H1 (cell line): ENCODE measurements around the gene PEX14. TPM values are rescaled to one million over a fixed set of nuclear protein-coding genes. Genes with fewer than 3 reads are reported as not detected.

Source experiments
- CTCF ChIA-PET: fragments of 300-600 bp; sonication (Branson Sonifier 250); formaldehyde crosslinking; loops from one replicate; lab custom pipeline; 2021; ENCODE audit not compliant: partially characterized antibody; lab: Charles Lee
- POLR2A ChIA-PET: fragments of 300-600 bp; sonication (Branson Sonifier 250); formaldehyde crosslinking; loops from one replicate; lab custom pipeline; 2021; ENCODE audit warnings: inconsistent platforms; ENCODE audit not compliant: partially characterized antibody; lab: Charles Lee
- DNase-seq, 2 experiments: peaks; one replicate each; pipeline versions ENCODE4 v3.0.0 to v3.0.0-alpha.2; 2010 to 2022; ENCODE audit warnings: low spot score in 2 of 2, low read depth in 1 of 2, mixed read lengths in 1 of 2
- FAIRE-seq: peaks from 2 replicates; lab custom pipeline; 2011; peaks lifted over from hg19 to GRCh38; lab: Jason Lieb, UNC
- H2AFZ ChIP-seq: 2 replicates; pipeline ENCODE4 v1.8.1; 2012; ENCODE audit warnings: low read length, inconsistent platforms
- H2AK5ac ChIP-seq: 2 replicates; pipeline ENCODE4 v1.6.1; 2013; ENCODE audit warnings: low read depth, low read length
- H2BK120ac ChIP-seq: replicated peaks from 2 replicates; pipeline ENCODE3; 2013; ENCODE audit warnings: low read depth, low read length, inconsistent platforms
- H2BK12ac ChIP-seq: 2 replicates; pipeline ENCODE4 v1.6.1; 2013; ENCODE audit warnings: low read depth, low read length
- H2BK15ac ChIP-seq: 2 replicates; pipeline ENCODE4 v1.6.1; 2013; ENCODE audit warnings: low read length
- H2BK20ac ChIP-seq: 2 replicates; pipeline ENCODE4 v1.6.1; 2013; ENCODE audit warnings: low read length
- H2BK5ac ChIP-seq: 2 replicates; pipeline ENCODE4 v1.6.1; 2013; ENCODE audit warnings: low read depth, low read length
- H3K14ac ChIP-seq: 2 replicates; pipeline ENCODE4 v1.6.1; 2013; ENCODE audit warnings: inconsistent platforms; ENCODE audit not compliant: insufficient read length
- H3K18ac ChIP-seq: 2 replicates; pipeline ENCODE4 v1.6.1; 2013; ENCODE audit warnings: low read length; ENCODE audit errors: extremely low read depth
- H3K23ac ChIP-seq: 2 replicates; pipeline ENCODE4 v1.6.1; 2013; ENCODE audit warnings: inconsistent platforms; ENCODE audit not compliant: insufficient read length
- H3K23me2 ChIP-seq: 2 replicates; pipeline ENCODE4 v1.6.1; 2013; ENCODE audit warnings: low read depth, low read length
- H3K27ac ChIP-seq: 2 replicates; pipeline ENCODE4 v1.6.1; 2011; ENCODE audit warnings: low read depth, low read length, inconsistent platforms
- H3K27me3 ChIP-seq, 4 experiments: replicated peaks in 1 of 4; 1 replicate in 1 of 4; 2 replicates in 3 of 4; pipeline versions ENCODE4 v1.6.1 to v1.8.1; 2011 to 2013; ENCODE audit warnings: low read length in 3 of 4, mild to moderate bottlenecking in 3 of 4, inconsistent platforms in 2 of 4, mixed read lengths in 2 of 4, moderate library complexity in 1 of 4; ENCODE audit not compliant: control insufficient read depth in 3 of 4, insufficient read depth in 3 of 4; ENCODE audit errors: extremely low read depth in 1 of 4
- H3K36me3 ChIP-seq, 4 experiments: 2 replicates each; pipeline versions ENCODE4 v1.6.1 to v1.8.1; 2011 to 2013; ENCODE audit warnings: mild to moderate bottlenecking in 4 of 4, low read length in 3 of 4, moderate library complexity in 2 of 4, control low read depth in 1 of 4, inconsistent platforms in 1 of 4; ENCODE audit not compliant: insufficient read depth in 4 of 4, control insufficient read depth in 2 of 4
- H3K4ac ChIP-seq: replicated peaks from 2 replicates; pipeline ENCODE3; 2013; ENCODE audit warnings: low read length, low read depth, mixed read lengths, inconsistent platforms; ENCODE audit not compliant: insufficient read length
- H3K4me1 ChIP-seq, 4 experiments: replicated peaks in 1 of 4; 1 replicate in 1 of 4; 2 replicates in 3 of 4; pipeline versions ENCODE4 v1.6.1 to v1.8.1; 2011 to 2013; ENCODE audit warnings: low read length in 3 of 4, inconsistent platforms in 2 of 4, mixed read lengths in 1 of 4; ENCODE audit not compliant: insufficient read depth in 4 of 4, control insufficient read depth in 3 of 4
- H3K4me2 ChIP-seq, 2 experiments: 2 replicates each; pipeline versions ENCODE4 v1.6.1 to v1.8.1; 2011 to 2013; ENCODE audit warnings: low read depth in 2 of 2, low read length in 2 of 2, control low read depth in 1 of 2, inconsistent platforms in 1 of 2, mild to moderate bottlenecking in 1 of 2; ENCODE audit not compliant: insufficient read depth in 1 of 2
- H3K4me3 ChIP-seq, 4 experiments: fragments of 200-600, 300-600 bp in 1 of 4; sonication (generic), shearing (Covaris generic), sonication (Bioruptor Twin) in 1 of 4; 2 replicates each; pipeline versions ENCODE4 v1.5.1 to v1.8.1; 2011 to 2016; ENCODE audit warnings: low read length in 4 of 4, low read depth in 3 of 4, control low read depth in 2 of 4, inconsistent platforms in 2 of 4, mild to moderate bottlenecking in 2 of 4, mixed read lengths in 1 of 4, moderate library complexity in 1 of 4; ENCODE audit not compliant: insufficient read depth in 2 of 4; ENCODE audit errors: extremely low read depth in 1 of 4
- H3K56ac ChIP-seq: replicated peaks from 2 replicates; pipeline ENCODE3; 2013; ENCODE audit warnings: low read depth, mild to moderate bottlenecking, mixed read lengths, low read length, inconsistent platforms; ENCODE audit not compliant: insufficient read length
- H3K79me1 ChIP-seq: 2 replicates; pipeline ENCODE4 v1.6.1; 2013; ENCODE audit warnings: low read depth, low read length, control low read depth
- H3K79me2 ChIP-seq, 2 experiments: 2 replicates each; pipeline versions ENCODE4 v1.6.1 to v1.8.1; 2012 to 2013; ENCODE audit warnings: low read length in 2 of 2, mild to moderate bottlenecking in 2 of 2, inconsistent platforms in 1 of 2; ENCODE audit not compliant: insufficient read depth in 2 of 2, control insufficient read depth in 1 of 2
- H3K9ac ChIP-seq, 4 experiments: replicated peaks in 1 of 4; 1 replicate in 1 of 4; 2 replicates in 3 of 4; pipeline versions ENCODE4 v1.6.1 to v1.8.1; 2011 to 2013; ENCODE audit warnings: low read depth in 3 of 4, low read length in 3 of 4, control low read depth in 2 of 4, mild to moderate bottlenecking in 2 of 4, moderate library complexity in 2 of 4, inconsistent platforms in 1 of 4; ENCODE audit errors: extremely low read depth in 1 of 4
- H3K9me3 ChIP-seq, 2 experiments: 2 replicates each; pipeline versions ENCODE4 v1.6.1 to v1.8.1; 2012 to 2013; ENCODE audit warnings: mild to moderate bottlenecking in 2 of 2, moderate library complexity in 2 of 2, control low read depth in 1 of 2, inconsistent platforms in 1 of 2, low read depth in 1 of 2, low read length in 1 of 2, mixed read lengths in 1 of 2; ENCODE audit not compliant: insufficient read depth in 2 of 2
- H4K20me1 ChIP-seq, 2 experiments: replicated peaks in 1 of 2; 2 replicates each; pipeline versions ENCODE3 to v1.8.1; 2011 to 2013; ENCODE audit warnings: inconsistent platforms in 2 of 2, low read length in 2 of 2, mild to moderate bottlenecking in 1 of 2; ENCODE audit not compliant: insufficient read depth in 2 of 2, control insufficient read depth in 1 of 2
- H4K5ac ChIP-seq: 2 replicates; pipeline ENCODE4 v1.6.1; 2013; ENCODE audit warnings: low read length, low read depth, mixed read lengths, inconsistent platforms; ENCODE audit not compliant: insufficient read length
- H4K8ac ChIP-seq: 2 replicates; pipeline ENCODE4 v1.8.0; 2013; ENCODE audit warnings: mild to moderate bottlenecking, moderate library complexity, low read length, inconsistent platforms; ENCODE audit not compliant: insufficient read depth; ENCODE audit errors: extremely low read depth
- H4K91ac ChIP-seq: replicated peaks from 2 replicates; pipeline ENCODE3; 2013; ENCODE audit warnings: low read length, mixed read lengths, inconsistent platforms; ENCODE audit not compliant: insufficient read length
- CEBPB ChIP-seq: IDR thresholded peaks from 2 replicates; pipeline ENCODE4 v1.6.1; 2012; ENCODE audit warnings: low read depth, low read length
- CTBP2 ChIP-seq: IDR thresholded peaks from 2 replicates; pipeline ENCODE4 v1.7.0; 2011; ENCODE audit warnings: borderline replicate concordance, mild to moderate bottlenecking, moderate library complexity, mixed read lengths, low read length; ENCODE audit not compliant: insufficient read depth, insufficient read length
- GTF2F1 ChIP-seq: IDR thresholded peaks from 2 replicates; pipeline ENCODE4 v1.6.1; 2012; ENCODE audit warnings: low read depth, low read length, improper control_type of control experiment, borderline replicate concordance
- HDAC2 ChIP-seq, 2 experiments: fragments of 300-600 bp in 1 of 2; sonication (generic) in 1 of 2; IDR thresholded peaks; 2 replicates each; pipeline ENCODE4 v1.6.1; 2011 to 2012; ENCODE audit warnings: low read depth in 2 of 2, low read length in 2 of 2, mild to moderate bottlenecking in 2 of 2, moderate library complexity in 2 of 2, borderline replicate concordance in 1 of 2, inconsistent platforms in 1 of 2
- KDM1A ChIP-seq: fragments of 200-600, 300-600 bp; sonication (generic); IDR thresholded peaks from 2 replicates; pipeline ENCODE4 v1.7.1; 2016; ENCODE audit warnings: mild to moderate bottlenecking, low read length, borderline replicate concordance
- POU5F1 ChIP-seq: IDR thresholded peaks from 2 replicates; pipeline ENCODE4 v1.6.1; 2011; ENCODE audit warnings: low read depth, mild to moderate bottlenecking, low read length, moderate library complexity
- RAD21 ChIP-seq, 2 experiments: IDR thresholded peaks in 1 of 2; conservative IDR thresholded peaks in 1 of 2; 2 replicates each; pipeline ENCODE4 v1.6.1; 2011; ENCODE audit warnings: low read depth in 2 of 2, low read length in 2 of 2, improper control_type of control experiment in 1 of 2, inconsistent platforms in 1 of 2, mild to moderate bottlenecking in 1 of 2, moderate library complexity in 1 of 2
- RBBP5 ChIP-seq: IDR thresholded peaks from 2 replicates; pipeline ENCODE4 v1.7.1; 2012; ENCODE audit warnings: low read depth, mild to moderate bottlenecking, inconsistent platforms, low read length, moderate library complexity, borderline replicate concordance
- SP1 ChIP-seq: IDR thresholded peaks from 2 replicates; pipeline ENCODE4 v1.6.1; 2011; ENCODE audit warnings: low read depth, low read length
- SRF ChIP-seq: IDR thresholded peaks from 2 replicates; pipeline ENCODE4 v1.6.1; 2011; ENCODE audit warnings: mild to moderate bottlenecking, low read depth, low read length, moderate library complexity
- YY1 ChIP-seq: IDR thresholded peaks from 2 replicates; pipeline ENCODE4 v1.6.1; 2011; ENCODE audit warnings: low read depth, mild to moderate bottlenecking, low read length
- WGBS, 2 experiments: shearing (Covaris generic) in 1 of 2; methylation state at CpG; one replicate each; pipeline versions ENCODE4 v1.1.6 to v1.1.7; 2013 to 2015; ENCODE audit warnings: low lambda C conversion rate in 2 of 2, mixed read lengths in 2 of 2, inconsistent platforms in 1 of 2, low coverage in 1 of 2, missing lambda C conversion rate in 1 of 2; ENCODE audit not compliant: insufficient replicate concordance in 2 of 2, insufficient coverage in 1 of 2, insufficient read length in 1 of 2; ENCODE audit errors: extremely low coverage in 1 of 2, missing lambda C conversion rate in 1 of 2; 5-methylcytosine and 5-hydroxymethylcytosine counted together
- polyA plus RNA-seq, 7 experiments: library from polyadenylated mRNA; depleted of rRNA in 3 of 7; stranded (reverse) in 5 of 7; unstranded in 2 of 7; fragments of >200 nt in 5 of 7; fragments of 200-250 nt in 2 of 7; gene quantifications; 1 replicate in 5 of 7; 2 replicates in 1 of 7; 4 replicates in 1 of 7; pipeline versions ENCODE4 v1.2.1 to v1.2.3, GENCODE V29; 2011 to 2013; ENCODE audit warnings: missing spikeins in 2 of 7, mixed read lengths in 2 of 7
- total RNA-seq: library from RNA; stranded (reverse); fragmentation: NEBNext Ultra II Directional; extraction: Animal tissue kit (Norgen Biotek cat#: 25700); gene quantifications from 2 replicates; pipeline ENCODE4 v1.2.1, GENCODE V29; 2021

Gene PEX14
- total and polyA plus RNA-seq, 2 of the 8 experiments (the other 6 are each of a cell fraction or from before 2014, with no cell fraction given), result 13.0 to 19.8 TPM

DNA sequence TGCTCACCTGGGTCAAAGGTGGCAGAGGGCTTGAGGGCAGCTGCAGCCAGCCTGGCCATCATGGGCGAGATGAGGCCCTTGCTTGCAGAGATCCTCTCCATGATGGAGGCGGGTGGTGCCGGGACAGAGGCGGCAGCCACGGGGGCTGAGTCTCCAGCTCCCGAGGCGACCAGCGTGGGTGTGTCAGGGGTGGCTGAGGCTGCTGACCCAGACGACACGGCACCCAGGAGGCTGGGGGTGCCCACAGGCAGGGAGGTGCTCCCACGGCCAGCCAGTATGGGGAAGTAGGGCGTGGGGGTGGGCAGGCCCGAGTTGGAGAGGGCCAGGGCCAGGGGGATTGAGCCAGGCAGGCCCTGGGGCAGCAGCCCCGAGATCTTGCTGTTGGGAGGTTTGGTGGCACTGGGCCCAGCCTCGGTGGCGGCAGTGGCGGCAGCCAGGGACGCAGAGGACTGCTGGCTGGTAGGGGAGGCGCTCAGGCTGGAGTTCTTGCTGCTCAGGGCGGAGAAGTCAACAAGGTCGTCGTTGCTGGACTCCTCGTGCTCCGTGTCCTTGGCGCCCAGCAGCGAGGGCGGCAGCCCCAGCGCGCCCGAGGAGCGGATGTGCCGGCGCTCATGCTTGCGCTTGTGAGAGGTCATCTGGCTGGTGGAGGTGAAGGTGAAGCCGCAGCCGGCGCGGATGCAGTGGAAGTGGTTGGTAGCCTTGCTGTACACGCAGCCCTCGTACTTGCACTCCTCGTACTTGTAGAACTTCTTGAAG is 178.8 kb downstream of the PEX14 start:
- H4K91ac ChIP-seq, result no peak overlapping the region
- no peak overlapping the region for H2BK120ac ChIP-seq
- no peak overlapping the region for H4K5ac ChIP-seq
- H2BK5ac ChIP-seq, result no peak overlapping the region
- ChIA-PET CTCF (interaction anchor here (1.2 to 1.3 kb wide), 2 partner anchors 14 to 146 kb away, joined by 3 to 5 read pairs; no protein-coding TSS in a partner anchor), POLR2A (interaction anchor here (0.6 kb wide), 1 partner anchor 73 kb away, joined by 3 read pairs; no protein-coding TSS in a partner anchor)
- no peak overlapping the region for H2AFZ ChIP-seq
- no peak overlapping the region for H3K9ac ChIP-seq
- DNase-seq (no peak), FAIRE-seq (no peak)
- H3K14ac ChIP-seq, result no peak overlapping the region
- no peaks in the 10 kb centered on the region for H3K79me1 ChIP-seq
- H3K4ac ChIP-seq, result no peak overlapping the region
- H2AK5ac ChIP-seq, result no peak overlapping the region
- no peak overlapping the region for H2BK12ac ChIP-seq
- peaks cover 0 to 5% (median 0%) of the 10 kb centered on the region in 4 experiments; a peak in 2 of 8 replicates for H3K36me3 ChIP-seq
- no peak overlapping the region for H3K23ac ChIP-seq
- no peaks in the 10 kb centered on the region; the same call in 1 of the 2 replicates for H3K23me2 ChIP-seq
- peaks cover 0 to 18% (median 15%) of the 10 kb centered on the region in 4 experiments; a peak in 3 of 7 replicates for H3K27me3 ChIP-seq
- H3K18ac ChIP-seq, result no peak overlapping the region
- H3K79me2 ChIP-seq, result no peaks in the 10 kb centered on the region
- no peak overlapping the region for H3K27ac ChIP-seq
- WGBS, 2 experiments, result 97% methylated on average over 35 of the region's 41 CpGs; no CpG with 5 or more reads in 1 of the 2 experiments
- H3K4me2 ChIP-seq, result no peak overlapping the region
- H2BK15ac ChIP-seq, result no peak overlapping the region
- no peak overlapping the region for H2BK20ac ChIP-seq
- H3K4me1 ChIP-seq, result peaks cover 0 to 18% (median 11%) of the 10 kb centered on the region in 4 experiments; a peak in 6 of 7 replicates
- no peaks in the 10 kb centered on the region for H3K9me3 ChIP-seq
- peaks cover 0 to 6% of the 10 kb centered on the region in 2 experiments for H4K20me1 ChIP-seq
- H3K56ac ChIP-seq, result no peak overlapping the region
- H4K8ac ChIP-seq, result peak overlapping the region; percentile 66; the same call in 1 of the 2 replicates
- no peak overlapping the region for H3K4me3 ChIP-seq
- TF ChIP-seq POU5F1, result no peak
- no peak for TF ChIP-seq YY1
- no peak for TF ChIP-seq CTBP2
- no peak for TF ChIP-seq CEBPB
- no peak for TF ChIP-seq RAD21 (IDR thresholded peaks at IDR 0.05 in 1 of 2, conservative IDR thresholded peaks at IDR 0.05 in 1 of 2; ENCODE audit: low read depth in 2 of 2, low read length in 2 of 2)
- no peak for TF ChIP-seq GTF2F1
- TF ChIP-seq SRF, result no peak
- TF ChIP-seq HDAC2 (IDR thresholded peaks at IDR 0.05; ENCODE audit: borderline replicate concordance in 1 of 2, low read depth in 2 of 2, low read length in 2 of 2), result no peak
- TF ChIP-seq KDM1A, result no peak
- no peak for TF ChIP-seq SP1
- no peak for TF ChIP-seq RBBP5
